Lower leg skin (tissue), 3 donors: ENCODE data around the gene MAP3K8.

Experiments used
- POLR2A ChIP-seq, 2 donors: fragments of 450-650 bp; IDR thresholded peaks; one replicate each; pipeline ENCODE4 v1.6.1; 2016 to 2017; ENCODE audit warnings: antibody characterized with exemption in 2 of 2, mild to moderate bottlenecking in 1 of 2, moderate library complexity in 1 of 2
- TF ChIP-seq, protein P1 (sequence below), 3 donors: fragments of 450-650 bp; IDR thresholded peaks; one replicate each; pipeline ENCODE4 v1.5.1; 2016; ENCODE audit warnings: antibody characterized with exemption in 3 of 3, mild to moderate bottlenecking in 3 of 3, moderate library complexity in 2 of 3

DNA sequence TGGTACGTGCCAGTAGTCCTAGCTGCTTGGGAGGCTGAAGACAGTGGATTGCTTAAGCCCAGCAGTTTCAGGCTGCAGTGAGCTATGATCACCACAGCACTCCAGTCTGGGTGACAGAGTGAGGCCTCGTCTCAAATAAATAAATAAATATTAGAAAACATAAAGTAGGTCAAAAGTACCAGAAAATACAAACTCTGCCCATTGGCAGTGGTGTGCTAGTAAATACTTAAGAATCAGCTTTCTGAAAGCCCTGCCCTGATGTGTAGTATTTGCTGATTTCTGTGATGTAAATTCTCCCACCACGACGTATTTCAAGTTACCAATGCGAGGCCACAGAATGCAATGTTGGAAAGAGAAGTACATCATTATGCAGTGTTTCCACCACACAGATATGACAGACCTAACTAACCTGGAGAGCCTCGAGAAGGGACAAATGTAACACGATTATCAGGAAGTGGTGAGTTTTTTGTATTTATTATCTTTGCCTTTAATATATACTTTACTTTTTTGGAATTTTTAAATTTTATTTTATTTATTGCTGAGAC, 11.8 kb upstream of the MAP3K8 start:
- TF ChIP-seq, protein P1, sequence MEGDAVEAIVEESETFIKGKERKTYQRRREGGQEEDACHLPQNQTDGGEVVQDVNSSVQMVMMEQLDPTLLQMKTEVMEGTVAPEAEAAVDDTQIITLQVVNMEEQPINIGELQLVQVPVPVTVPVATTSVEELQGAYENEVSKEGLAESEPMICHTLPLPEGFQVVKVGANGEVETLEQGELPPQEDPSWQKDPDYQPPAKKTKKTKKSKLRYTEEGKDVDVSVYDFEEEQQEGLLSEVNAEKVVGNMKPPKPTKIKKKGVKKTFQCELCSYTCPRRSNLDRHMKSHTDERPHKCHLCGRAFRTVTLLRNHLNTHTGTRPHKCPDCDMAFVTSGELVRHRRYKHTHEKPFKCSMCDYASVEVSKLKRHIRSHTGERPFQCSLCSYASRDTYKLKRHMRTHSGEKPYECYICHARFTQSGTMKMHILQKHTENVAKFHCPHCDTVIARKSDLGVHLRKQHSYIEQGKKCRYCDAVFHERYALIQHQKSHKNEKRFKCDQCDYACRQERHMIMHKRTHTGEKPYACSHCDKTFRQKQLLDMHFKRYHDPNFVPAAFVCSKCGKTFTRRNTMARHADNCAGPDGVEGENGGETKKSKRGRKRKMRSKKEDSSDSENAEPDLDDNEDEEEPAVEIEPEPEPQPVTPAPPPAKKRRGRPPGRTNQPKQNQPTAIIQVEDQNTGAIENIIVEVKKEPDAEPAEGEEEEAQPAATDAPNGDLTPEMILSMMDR (IDR thresholded peaks at IDR 0.05) = no peak
- no peak for TF ChIP-seq POLR2A (IDR thresholded peaks at IDR 0.05)
